Vagina (tissue), 2 donors: Measurements from ENCODE around the gene RABL3.

ENCODE experiments used
- CTCF ChIP-seq, 3 experiments: fragments of 450-650 bp in 2 of 3; fragments of 200-600 bp in 1 of 3; sonication (generic) in 1 of 3; IDR thresholded peaks; one replicate each; pipeline ENCODE4 v1.5.1; 2017 to 2019; ENCODE audit warnings: antibody characterized with exemption in 3 of 3, mild to moderate bottlenecking in 2 of 3, moderate library complexity in 2 of 3
- POLR2AphosphoS5 ChIP-seq, 2 donors: sonication (generic); formaldehyde crosslinking; IDR thresholded peaks; one replicate each; pipeline ENCODE4 v1.9.0; 2017; ENCODE audit warnings: antibody characterized with exemption in 2 of 2, mild to moderate bottlenecking in 2 of 2, low read depth in 1 of 2; ENCODE audit not compliant: insufficient read depth in 1 of 2

GRCh38 chr3:120730576-120731542 is 11.5 kb downstream of the RABL3 start:
- no peak for TF ChIP-seq POLR2AphosphoS5 (IDR thresholded peaks at IDR 0.05; ENCODE audit: insufficient read depth in 1 of 2, low read depth in 1 of 2)
- no peak for TF ChIP-seq CTCF (IDR thresholded peaks at IDR 0.05)
